Activated naive CD8-positive, alpha-beta T cell (primary cell): ENCODE results near the gene AMBRA1.

Experiments
- H3K27ac Mint-ChIP-seq: one replicate; pipeline ENCODE4 v1.8.0; 2021; ENCODE audit warnings: mixed read lengths
- H3K27me3 Mint-ChIP-seq: one replicate; pipeline ENCODE4 v1.8.0; 2021; ENCODE audit warnings: mixed read lengths
- H3K36me3 Mint-ChIP-seq: one replicate; pipeline ENCODE4 v1.8.0; 2021; ENCODE audit warnings: mixed read lengths
- H3K4me1 Mint-ChIP-seq: one replicate; pipeline ENCODE4 v1.8.0; 2021; ENCODE audit warnings: low read depth, mixed read lengths
- H3K4me3 Mint-ChIP-seq: one replicate; pipeline ENCODE4 v1.8.0; 2021; ENCODE audit warnings: mild to moderate bottlenecking, mixed read lengths
- H3K9me3 Mint-ChIP-seq: one replicate; pipeline ENCODE4 v1.8.0; 2021; ENCODE audit warnings: low read depth, mixed read lengths

Gene AMBRA1

GRCh38 chr11:46537537-46538295 is 56.1 kb downstream of the AMBRA1 start:
- Mint-ChIP-seq H3K4me3 (no peak overlapping the region), H3K9me3 (no peaks in the 10 kb centered on the region), H3K4me1 (peaks cover 28% of the 10 kb centered on the region), H3K27ac (peak overlapping the region; percentile 8), H3K36me3 (peaks cover 3% of the 10 kb centered on the region), H3K27me3 (no peaks in the 10 kb centered on the region)

GRCh38 chr11:46537121-46537520 is 56.7 kb downstream of the AMBRA1 start:
- H3K36me3 Mint-ChIP-seq = peaks cover 3% of the 10 kb centered on the region
- peaks cover 29% of the 10 kb centered on the region for H3K4me1 Mint-ChIP-seq
- no peak overlapping the region for H3K4me3 Mint-ChIP-seq
- H3K27ac Mint-ChIP-seq = no peak overlapping the region
- H3K27me3 Mint-ChIP-seq = no peaks in the 10 kb centered on the region
- no peaks in the 10 kb centered on the region for H3K9me3 Mint-ChIP-seq

- Mint-ChIP-seq H3K9me3 (no peaks in the 10 kb centered on the region), H3K36me3 (no peaks in the 10 kb centered on the region), H3K27me3 (no peaks in the 10 kb centered on the region), H3K4me3 (no peak overlapping the region), H3K27ac (no peak overlapping the region), H3K4me1 (peaks cover 29% of the 10 kb centered on the region)
These were observed 58.1 kb downstream of the AMBRA1 start for GRCh38 chr11:46535688-46536087.

GRCh38 chr11:46534711-46535110 is 59.1 kb downstream of the AMBRA1 start:
- peaks cover 33% of the 10 kb centered on the region for H3K4me1 Mint-ChIP-seq

GRCh38 chr11:46533396-46534100 is 60.3 kb downstream of the AMBRA1 start:
- H3K27ac Mint-ChIP-seq = peak overlapping the region; percentile 17
- peaks cover 45% of the 10 kb centered on the region for H3K4me1 Mint-ChIP-seq

More at GRCh38 chr11:46534711-46535110, 59.1 kb downstream of the AMBRA1 start:
- H3K36me3 Mint-ChIP-seq = no peaks in the 10 kb centered on the region
- H3K27ac Mint-ChIP-seq = no peak overlapping the region
- H3K27me3 Mint-ChIP-seq = no peaks in the 10 kb centered on the region
- no peak overlapping the region for H3K4me3 Mint-ChIP-seq
- no peaks in the 10 kb centered on the region for H3K9me3 Mint-ChIP-seq

GRCh38 chr11:46529928-46530574 is 63.8 kb downstream of the AMBRA1 start:
- Mint-ChIP-seq H3K36me3 (peaks cover 10% of the 10 kb centered on the region), H3K27me3 (no peaks in the 10 kb centered on the region), H3K4me3 (no peak overlapping the region), H3K27ac (no peak overlapping the region), H3K4me1 (peaks cover 39% of the 10 kb centered on the region), H3K9me3 (no peaks in the 10 kb centered on the region)

More at GRCh38 chr11:46533396-46534100, 60.3 kb downstream of the AMBRA1 start:
- no peaks in the 10 kb centered on the region for H3K9me3 Mint-ChIP-seq
- no peaks in the 10 kb centered on the region for H3K36me3 Mint-ChIP-seq
- no peak overlapping the region for H3K4me3 Mint-ChIP-seq
- no peaks in the 10 kb centered on the region for H3K27me3 Mint-ChIP-seq

- H3K36me3 Mint-ChIP-seq = peaks cover 10% of the 10 kb centered on the region
- no peaks in the 10 kb centered on the region for H3K9me3 Mint-ChIP-seq
- H3K4me3 Mint-ChIP-seq = peak overlapping the region; percentile 17
- H3K4me1 Mint-ChIP-seq = peaks cover 36% of the 10 kb centered on the region
- no peaks in the 10 kb centered on the region for H3K27me3 Mint-ChIP-seq
- peak overlapping the region; percentile 82 for H3K27ac Mint-ChIP-seq
These were observed 64.5 kb downstream of the AMBRA1 start for GRCh38 chr11:46529095-46529905.

- Mint-ChIP-seq H3K27ac (peak overlapping the region; percentile 82), H3K9me3 (no peaks in the 10 kb centered on the region), H3K4me1 (peaks cover 34% of the 10 kb centered on the region), H3K36me3 (peaks cover 10% of the 10 kb centered on the region), H3K4me3 (peak overlapping the region; percentile 17), H3K27me3 (no peaks in the 10 kb centered on the region)
These were observed 65.3 kb downstream of the AMBRA1 start for GRCh38 chr11:46528445-46529094.

- Mint-ChIP-seq H3K36me3 (peaks cover 10% of the 10 kb centered on the region), H3K27me3 (no peaks in the 10 kb centered on the region), H3K9me3 (no peaks in the 10 kb centered on the region), H3K27ac (no peak overlapping the region), H3K4me3 (no peak overlapping the region), H3K4me1 (peaks cover 35% of the 10 kb centered on the region)
These were observed 66.2 kb downstream of the AMBRA1 start for GRCh38 chr11:46527591-46528130.

- Mint-ChIP-seq H3K4me3 (no peak overlapping the region), H3K9me3 (no peaks in the 10 kb centered on the region), H3K27ac (no peak overlapping the region), H3K36me3 (peaks cover 11% of the 10 kb centered on the region), H3K27me3 (no peaks in the 10 kb centered on the region), H3K4me1 (peaks cover 41% of the 10 kb centered on the region)
These were observed 67.3 kb downstream of the AMBRA1 start for GRCh38 chr11:46526216-46527215.

- peaks cover 12% of the 10 kb centered on the region for H3K36me3 Mint-ChIP-seq
- H3K4me1 Mint-ChIP-seq = peaks cover 37% of the 10 kb centered on the region
- H3K4me3 Mint-ChIP-seq = no peak overlapping the region
- H3K27me3 Mint-ChIP-seq = no peaks in the 10 kb centered on the region
- H3K27ac Mint-ChIP-seq = no peak overlapping the region
- H3K9me3 Mint-ChIP-seq = no peaks in the 10 kb centered on the region
These were observed 69.5 kb downstream of the AMBRA1 start for GRCh38 chr11:46524201-46524770.

GRCh38 chr11:46523290-46523689 is 70.5 kb downstream of the AMBRA1 start:
- Mint-ChIP-seq H3K9me3 (no peaks in the 10 kb centered on the region), H3K27ac (no peak overlapping the region), H3K36me3 (peaks cover 12% of the 10 kb centered on the region), H3K4me3 (no peak overlapping the region), H3K27me3 (no peaks in the 10 kb centered on the region), H3K4me1 (peaks cover 29% of the 10 kb centered on the region)
